Natural killer cell (primary cell): ENCODE data around the gene MAML3. TPM values are rescaled to one million over a fixed set of nuclear protein-coding genes. Genes with fewer than 3 reads are reported as not detected.

ENCODE experiments used
- ATAC-seq, 3 donors: fragments of 150-1000 bp in 2 of 3; fragments of 200-7000 bp in 1 of 3; cut with Tn5 transposase; 1 replicate in 1 of 3; 2 replicates in 2 of 3; pipeline ENCODE4 v1.10.0; 2021; ENCODE audit warnings: mild to moderate bottlenecking in 2 of 3, moderate library complexity in 2 of 3
- DNase-seq, 2 donors: peaks; one replicate each; pipeline versions ENCODE4 v3.0.0 to v3.0.0-alpha.2; 2013 to 2021; ENCODE audit warnings: mixed read lengths in 1 of 2
- H3K27ac ChIP-seq: one replicate; pipeline ENCODE4 v1.5.1; 2013; ENCODE audit warnings: mild to moderate bottlenecking, low read length
- H3K27me3 ChIP-seq: one replicate; pipeline ENCODE4 v1.6.1; 2013; ENCODE audit warnings: low read length; ENCODE audit not compliant: control insufficient read depth, insufficient read depth
- H3K36me3 ChIP-seq: one replicate; pipeline ENCODE4 v1.6.1; 2013; ENCODE audit warnings: low read length; ENCODE audit not compliant: control insufficient read depth, insufficient read depth
- H3K4me1 ChIP-seq: one replicate; pipeline ENCODE4 v1.6.1; 2013; ENCODE audit warnings: low read length; ENCODE audit not compliant: control insufficient read depth, insufficient read depth
- H3K4me3 ChIP-seq: one replicate; pipeline ENCODE4 v1.5.1; 2013; ENCODE audit warnings: low read length
- H3K9me3 ChIP-seq: one replicate; pipeline ENCODE4 v1.6.1; 2013; ENCODE audit warnings: low read length; ENCODE audit not compliant: control insufficient read depth, insufficient read depth
- H3K27ac Mint-ChIP-seq, 2 donors: one replicate each; pipeline ENCODE4 v1.8.0; 2022; ENCODE audit warnings: mild to moderate bottlenecking in 2 of 2, mixed read lengths in 2 of 2, moderate library complexity in 1 of 2
- H3K27me3 Mint-ChIP-seq, 2 donors: one replicate each; pipeline ENCODE4 v1.8.0; 2022; ENCODE audit warnings: low read depth in 2 of 2, mixed read lengths in 2 of 2
- H3K36me3 Mint-ChIP-seq: one replicate; pipeline ENCODE4 v1.8.0; 2022; ENCODE audit warnings: mixed read lengths
- H3K4me1 Mint-ChIP-seq, 2 donors: one replicate each; pipeline ENCODE4 v1.8.0; 2022; ENCODE audit warnings: mixed read lengths in 2 of 2
- H3K4me3 Mint-ChIP-seq: one replicate; pipeline ENCODE4 v1.8.0; 2022; ENCODE audit warnings: mild to moderate bottlenecking, moderate library complexity, mixed read lengths
- H3K9me3 Mint-ChIP-seq, 2 donors: one replicate each; pipeline ENCODE4 v1.8.0; 2022; ENCODE audit warnings: mixed read lengths in 2 of 2
- CTCF ChIP-seq: fragments of 200-600 bp; IDR thresholded peaks from one replicate; pipeline ENCODE4 v1.8.0; 2022; ENCODE audit warnings: antibody characterized with exemption
- WGBS: methylation state at CpG from one replicate; pipeline ENCODE4 v1.1.7; 2013; ENCODE audit warnings: missing lambda C conversion rate; ENCODE audit not compliant: insufficient coverage; 5-methylcytosine and 5-hydroxymethylcytosine counted together
- intact Hi-C: fragments of 100-400 bp; cut with micrococcal nuclease; formaldehyde crosslinking; loops from one replicate; pipeline ENCODE4 v1.14.2; 2022
- total RNA-seq, 4 donors: library from RNA; stranded (reverse); fragments of 120-200 nt in 1 of 4; gene quantifications; one replicate each; pipeline versions ENCODE4 v1.2.3 to v1.2.4, GENCODE V29; 2013 to 2022

MAML3 gene
- total RNA-seq, 3 donors from 2014 or later (not counting 1 experiment from before 2014, with no cell fraction given) = 1.7 to 5.6 (median 2.8) TPM

- no CpG with 5 or more reads among the region's 1 CpG for WGBS
- H3K4me3 Mint-ChIP-seq = no peak overlapping the region
- no peaks in the 10 kb centered on the region for H3K36me3 Mint-ChIP-seq
- H3K4me1 ChIP-seq = no peaks in the 10 kb centered on the region
- H3K27me3 ChIP-seq = no peaks in the 10 kb centered on the region
- DNase-seq (no peak), ATAC-seq (no peak)
- H3K4me3 ChIP-seq = no peak overlapping the region
- H3K9me3 Mint-ChIP-seq = no peaks in the 10 kb centered on the region
- H3K4me1 Mint-ChIP-seq = peaks cover 0 to 6% of the 10 kb centered on the region in 2 donors
- H3K9me3 ChIP-seq = no peaks in the 10 kb centered on the region
- peaks cover 6 to 45% of the 10 kb centered on the region in 2 donors for H3K27me3 Mint-ChIP-seq
- intact Hi-C loops = no loop called here
- no peaks in the 10 kb centered on the region for H3K36me3 ChIP-seq
- H3K27ac Mint-ChIP-seq = no peak overlapping the region
- no peak for TF ChIP-seq CTCF
- H3K27ac ChIP-seq = no peak overlapping the region
Measured at GRCh38 chr4:139965789-139966188, 188.2 kb downstream of the MAML3 start.

GRCh38 chr4:139963708-139964107 is 190.3 kb downstream of the MAML3 start:
- TF ChIP-seq CTCF = no peak
- Histone ChIP-seq H3K36me3 (no peaks in the 10 kb centered on the region), H3K27ac (no peak overlapping the region), H3K9me3 (no peaks in the 10 kb centered on the region), H3K4me1 (no peaks in the 10 kb centered on the region), H3K4me3 (no peak overlapping the region), H3K27me3 (no peaks in the 10 kb centered on the region)
- no peak for DNase-seq
- ATAC-seq = no peak
- Mint-ChIP-seq H3K27ac (no peak overlapping the region), H3K27me3 (peaks cover 19 to 65% of the 10 kb centered on the region in 2 donors), H3K4me1 (peaks cover 0 to 6% of the 10 kb centered on the region in 2 donors), H3K36me3 (no peaks in the 10 kb centered on the region), H3K9me3 (no peaks in the 10 kb centered on the region), H3K4me3 (no peak overlapping the region)
- intact Hi-C loops = no loop called here
- 83% methylated on average over 1 of the region's 1 CpG for WGBS

- Histone ChIP-seq H3K4me3 (no peak overlapping the region), H3K4me1 (no peaks in the 10 kb centered on the region), H3K36me3 (no peaks in the 10 kb centered on the region), H3K27ac (no peak overlapping the region), H3K9me3 (no peaks in the 10 kb centered on the region), H3K27me3 (no peaks in the 10 kb centered on the region)
- no peak for TF ChIP-seq CTCF
- WGBS = 78% methylated on average over 1 of the region's 2 CpGs
- H3K27ac Mint-ChIP-seq = no peak overlapping the region
- H3K27me3 Mint-ChIP-seq = peaks cover 26 to 79% of the 10 kb centered on the region in 2 donors
- intact Hi-C loops = no loop called here
- H3K36me3 Mint-ChIP-seq = no peaks in the 10 kb centered on the region
- peaks cover 0 to 4% of the 10 kb centered on the region in 2 donors for H3K4me1 Mint-ChIP-seq
- H3K9me3 Mint-ChIP-seq = no peaks in the 10 kb centered on the region
- ATAC-seq (no peak), DNase-seq (no peak)
- H3K4me3 Mint-ChIP-seq = no peak overlapping the region
Measured at GRCh38 chr4:139962130-139962684, 191.8 kb downstream of the MAML3 start.

- no peak overlapping the region for H3K27ac Mint-ChIP-seq
- H3K27me3 ChIP-seq = no peaks in the 10 kb centered on the region
- DNase-seq (no peak), ATAC-seq (no peak)
- no peaks in the 10 kb centered on the region for H3K36me3 ChIP-seq
- H3K4me3 Mint-ChIP-seq = no peak overlapping the region
- peaks cover 30 to 80% of the 10 kb centered on the region in 2 donors for H3K27me3 Mint-ChIP-seq
- no peaks in the 10 kb centered on the region for H3K36me3 Mint-ChIP-seq
- WGBS = 77% methylated on average over 6 of the region's 6 CpGs
- no peak overlapping the region for H3K27ac ChIP-seq
- intact Hi-C loops = no loop called here
- no peak overlapping the region for H3K4me3 ChIP-seq
- no peak for TF ChIP-seq CTCF
- no peaks in the 10 kb centered on the region for H3K4me1 ChIP-seq
- H3K4me1 Mint-ChIP-seq = no peaks in the 10 kb centered on the region
- H3K9me3 Mint-ChIP-seq = no peaks in the 10 kb centered on the region
- no peaks in the 10 kb centered on the region for H3K9me3 ChIP-seq
Measured at GRCh38 chr4:139961344-139961946, 192.5 kb downstream of the MAML3 start.
